ENCODE results near the gene MBOAT2. TPM values are rescaled to one million over a fixed set of nuclear protein-coding genes. Genes with fewer than 3 reads are reported as not detected.

MBOAT2 gene
- total and polyA plus RNA-seq, 3 donors from 2014 or later, result 21.2 to 24.8 (median 24.2) TPM

DNA sequence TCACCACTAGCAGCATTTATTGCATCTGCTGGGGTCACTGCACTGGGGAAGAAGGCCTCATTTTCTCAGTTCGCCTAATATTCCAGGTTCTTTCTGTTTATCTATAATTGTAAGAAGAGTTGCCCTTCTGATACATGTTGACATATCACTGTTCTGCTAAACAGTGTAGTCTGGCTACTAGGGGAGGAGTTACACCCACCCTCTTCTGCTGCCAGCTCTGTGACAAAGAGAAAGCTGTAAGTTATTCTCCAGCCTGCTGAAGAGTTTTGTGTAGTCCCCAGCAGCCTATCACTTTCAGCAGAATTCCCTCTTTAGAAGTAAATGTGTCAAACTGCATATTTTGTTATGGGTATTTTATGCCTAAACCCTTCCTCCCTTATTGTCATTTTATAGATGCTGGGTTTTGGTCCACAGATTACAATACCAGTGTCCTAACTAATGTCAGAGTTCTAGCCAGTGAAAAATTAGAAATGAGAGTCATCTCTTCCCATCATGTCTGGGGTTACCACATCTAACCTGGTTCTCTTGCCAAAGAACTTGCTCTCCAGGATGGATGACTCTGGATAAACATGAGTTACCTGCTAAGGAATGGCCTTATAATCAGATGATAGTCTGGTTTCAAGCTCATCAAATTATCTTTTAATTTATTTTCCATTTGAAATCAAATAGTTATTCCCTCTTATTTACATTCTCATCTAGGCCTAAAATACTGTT is 5.6 kb upstream of the MBOAT2 start:
- no peak for DNase-seq
- TF ChIP-seq, protein P1, sequence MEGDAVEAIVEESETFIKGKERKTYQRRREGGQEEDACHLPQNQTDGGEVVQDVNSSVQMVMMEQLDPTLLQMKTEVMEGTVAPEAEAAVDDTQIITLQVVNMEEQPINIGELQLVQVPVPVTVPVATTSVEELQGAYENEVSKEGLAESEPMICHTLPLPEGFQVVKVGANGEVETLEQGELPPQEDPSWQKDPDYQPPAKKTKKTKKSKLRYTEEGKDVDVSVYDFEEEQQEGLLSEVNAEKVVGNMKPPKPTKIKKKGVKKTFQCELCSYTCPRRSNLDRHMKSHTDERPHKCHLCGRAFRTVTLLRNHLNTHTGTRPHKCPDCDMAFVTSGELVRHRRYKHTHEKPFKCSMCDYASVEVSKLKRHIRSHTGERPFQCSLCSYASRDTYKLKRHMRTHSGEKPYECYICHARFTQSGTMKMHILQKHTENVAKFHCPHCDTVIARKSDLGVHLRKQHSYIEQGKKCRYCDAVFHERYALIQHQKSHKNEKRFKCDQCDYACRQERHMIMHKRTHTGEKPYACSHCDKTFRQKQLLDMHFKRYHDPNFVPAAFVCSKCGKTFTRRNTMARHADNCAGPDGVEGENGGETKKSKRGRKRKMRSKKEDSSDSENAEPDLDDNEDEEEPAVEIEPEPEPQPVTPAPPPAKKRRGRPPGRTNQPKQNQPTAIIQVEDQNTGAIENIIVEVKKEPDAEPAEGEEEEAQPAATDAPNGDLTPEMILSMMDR (IDR thresholded peaks at IDR 0.05), result no peak
- TF ChIP-seq POLR2A (IDR thresholded peaks at IDR 0.05), result no peak
- Histone ChIP-seq H3K4me3 (no peak overlapping the region), H3K27me3 (no peaks in the 10 kb centered on the region), H3K36me3 (ENCODE audit: low read depth, missing control alignments) (no peaks in the 10 kb centered on the region), H3K9me3 (no peaks in the 10 kb centered on the region), H3K4me1 (no peaks in the 10 kb centered on the region), H3K27ac (no peak overlapping the region)
- intact Hi-C loops (cut with DNase I; ENCODE audit: low total_unique reads), result no loop called here
- 69 to 88% methylated on average over 1 of the region's 1 CpG for WGBS, 2 donors

DNA sequence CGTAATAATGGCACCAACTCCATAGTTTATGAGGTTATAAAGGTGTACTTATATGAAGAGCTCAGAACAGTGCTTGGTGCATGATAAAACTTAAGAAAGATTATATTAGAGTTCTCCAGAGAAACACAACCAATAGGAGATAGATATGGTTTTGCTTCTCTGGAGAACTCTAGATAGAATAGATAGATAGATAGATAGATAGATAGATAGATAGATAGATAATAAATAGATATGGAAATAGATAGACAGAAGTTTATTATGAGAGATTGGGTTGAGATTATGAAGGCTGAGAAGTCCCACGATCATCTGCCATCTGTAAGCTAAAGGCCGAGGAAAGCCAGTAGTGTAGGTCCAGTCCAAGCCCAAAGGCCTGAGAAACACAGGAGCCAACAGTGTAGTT is 2.9 kb upstream of the MBOAT2 start:
- DNase-seq, result no peak

DNA sequence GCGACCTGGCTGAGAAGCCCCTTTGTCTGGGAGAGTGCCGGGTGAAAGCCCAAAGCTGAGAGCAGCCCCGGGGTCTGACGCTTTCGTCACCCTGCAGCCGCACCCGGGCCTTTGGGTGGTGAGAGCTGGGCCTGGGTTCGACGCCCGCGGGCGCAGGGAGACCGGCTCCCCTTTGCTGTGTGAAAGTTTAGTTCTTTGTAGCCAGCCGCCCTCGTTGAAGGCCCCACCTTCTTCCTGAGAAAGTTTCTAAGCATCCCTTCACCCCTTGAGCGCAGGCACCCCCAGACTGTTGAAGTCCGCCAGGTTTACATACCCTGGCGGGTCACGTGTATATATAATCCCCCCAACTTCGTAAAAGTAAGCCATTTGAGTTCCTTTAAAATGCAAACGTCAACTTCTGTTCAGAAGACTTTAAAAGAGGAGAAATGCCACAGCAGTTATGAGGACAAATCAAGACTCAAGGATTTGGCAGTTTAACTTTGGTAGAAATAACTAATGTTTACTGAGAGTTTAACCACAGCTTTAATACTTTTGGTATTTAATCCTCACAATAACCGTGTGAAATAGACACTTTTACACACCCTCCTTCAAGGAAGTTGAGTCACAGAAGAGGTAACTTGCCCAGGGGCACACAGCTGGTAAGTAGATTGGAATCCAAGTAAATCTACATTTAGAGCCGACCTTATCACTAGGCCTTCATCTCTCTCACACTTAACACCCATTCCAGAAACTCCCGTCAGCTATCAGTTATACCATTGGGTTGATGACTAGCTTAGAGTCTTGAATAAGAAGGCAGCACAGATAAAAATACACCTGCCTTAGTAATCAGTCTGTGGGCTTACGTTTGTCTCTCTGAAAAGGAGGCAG is 1.1 kb upstream of the MBOAT2 start:
- Histone ChIP-seq H3K27me3 (no peaks in the 10 kb centered on the region), H3K36me3 (ENCODE audit: low read depth, missing control alignments) (no peaks in the 10 kb centered on the region), H3K27ac (peak overlapping the region; percentile 63 to 84), H3K9me3 (no peaks in the 10 kb centered on the region), H3K4me1 (no peaks in the 10 kb centered on the region), H3K4me3 (peak overlapping the region; percentile 72 to 76)
- TF ChIP-seq, protein P1 (IDR thresholded peaks at IDR 0.05), result no peak
- no peak for TF ChIP-seq POLR2A (IDR thresholded peaks at IDR 0.05)
- intact Hi-C loops (cut with DNase I; ENCODE audit: low total_unique reads), result no loop called here
- 21 to 24% methylated on average over 25 of the region's 25 CpGs for WGBS, 2 donors
- DNase-seq, result no peak

More for the DNA sequence above, 2.9 kb upstream of the MBOAT2 start:
- TF ChIP-seq, protein P1 (IDR thresholded peaks at IDR 0.05), result no peak
- no peak for TF ChIP-seq POLR2A (IDR thresholded peaks at IDR 0.05)
- Histone ChIP-seq H3K27me3 (no peaks in the 10 kb centered on the region), H3K9me3 (no peaks in the 10 kb centered on the region), H3K4me1 (no peaks in the 10 kb centered on the region), H3K36me3 (ENCODE audit: low read depth, missing control alignments) (no peaks in the 10 kb centered on the region), H3K27ac (no peak overlapping the region), H3K4me3 (no peak overlapping the region)
- intact Hi-C loops (cut with DNase I; ENCODE audit: low total_unique reads), result no loop called here
- 93 to 95% methylated on average over 3 of the region's 3 CpGs for WGBS, 2 donors

DNA sequence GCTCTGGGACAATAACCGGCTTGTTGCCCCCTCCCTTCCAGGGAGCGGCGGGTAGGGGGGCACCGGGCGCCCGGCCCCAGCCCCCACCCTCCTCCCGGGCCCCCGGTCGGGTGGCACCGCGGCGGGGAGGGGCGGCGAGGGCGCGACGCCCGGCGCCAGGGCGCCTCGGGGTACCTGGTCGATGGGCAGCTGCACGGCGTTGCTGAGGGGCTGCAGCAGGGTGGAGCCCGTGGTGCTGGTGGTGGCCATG is 193 bp downstream of the MBOAT2 start:
- Histone ChIP-seq H3K4me3 (peak overlapping the region; percentile 64 to 72), H3K27me3 (no peaks in the 10 kb centered on the region), H3K9me3 (no peaks in the 10 kb centered on the region), H3K27ac (peak overlapping the region in 1 of 2 donors; percentile 84), H3K36me3 (ENCODE audit: low read depth, missing control alignments) (no peaks in the 10 kb centered on the region), H3K4me1 (no peaks in the 10 kb centered on the region)
- TF ChIP-seq, protein P1 (IDR thresholded peaks at IDR 0.05), result no peak
- no peak for TF ChIP-seq POLR2A (IDR thresholded peaks at IDR 0.05)
- intact Hi-C loops (cut with DNase I; ENCODE audit: low total_unique reads), result no loop called here
- DNase-seq, result no peak
- WGBS, 2 donors, result 4% methylated on average over 14 of the region's 25 CpGs; no CpG with 5 or more reads in 1 of the 2 donors

Data from testis (tissue), 3 donors.